GM18870 (cell line): ENCODE data around the gene PAFAH2.

Experiments used
- ATAC-seq: cut with Tn5 transposase; IDR thresholded peaks from one replicate; pipeline ENCODE4 v1.9.1; 2021; ENCODE audit warnings: moderate library complexity; ENCODE audit not compliant: unreplicated experiment

The PAFAH2 gene

GRCh38 chr1:26015358-26015757, 17.5 kb upstream of the PAFAH2 start:
- no peak for ATAC-seq

- no peak for ATAC-seq
Measured at GRCh38 chr1:26014179-26014578, 16.3 kb upstream of the PAFAH2 start.

GRCh38 chr1:26012864-26013263, 15.0 kb upstream of the PAFAH2 start:
- ATAC-seq: no peak

- no peak for ATAC-seq
Measured at GRCh38 chr1:26010825-26011224, 13.0 kb upstream of the PAFAH2 start.

- no peak for ATAC-seq
Measured at GRCh38 chr1:26009796-26010447, 12.1 kb upstream of the PAFAH2 start.

- ATAC-seq: no peak
Measured at GRCh38 chr1:26006710-26007109, 8.8 kb upstream of the PAFAH2 start.

- no peak for ATAC-seq
Measured at GRCh38 chr1:26005434-26006105, 7.7 kb upstream of the PAFAH2 start.

GRCh38 chr1:26003756-26004155, 5.9 kb upstream of the PAFAH2 start:
- ATAC-seq: no peak

- no peak for ATAC-seq
Measured at GRCh38 chr1:26003262-26003661, 5.4 kb upstream of the PAFAH2 start.

- ATAC-seq: no peak
Measured at GRCh38 chr1:25999041-25999800, 1.4 kb upstream of the PAFAH2 start.

- ATAC-seq: no peak
Measured at GRCh38 chr1:25996966-25997827, 666 bp downstream of the PAFAH2 start.

GRCh38 chr1:25994402-25995150, 3.3 kb downstream of the PAFAH2 start:
- no peak for ATAC-seq

- ATAC-seq: no peak
Measured at GRCh38 chr1:25993197-25993951, 4.5 kb downstream of the PAFAH2 start.

- no peak for ATAC-seq
Measured at GRCh38 chr1:25992689-25993171, 5.1 kb downstream of the PAFAH2 start.

- no peak for ATAC-seq
Measured at GRCh38 chr1:25991937-25992688, 5.8 kb downstream of the PAFAH2 start.

GRCh38 chr1:25990702-25991395, 7.0 kb downstream of the PAFAH2 start:
- ATAC-seq: no peak

GRCh38 chr1:25990251-25990650, 7.6 kb downstream of the PAFAH2 start:
- ATAC-seq: no peak
